Right lobe of liver (tissue), 6 donors: Measurements from ENCODE around the gene RUNX2. TPM values are rescaled to one million over a fixed set of nuclear protein-coding genes. Genes with fewer than 3 reads are reported as not detected.
A peak's percentile ranks its signal among the peaks of the same experiment; 100 is the strongest.

Source experiments
- ATAC-seq, 4 donors: fragments of 200-7000 bp; cut with Tn5 transposase; one replicate each; pipeline ENCODE4 v1.9.1; 2020; ENCODE audit warnings: mild to moderate bottlenecking in 4 of 4, moderate library complexity in 4 of 4
- DNase-seq, 3 donors: peaks; one replicate each; pipeline ENCODE4 v3.0.0-alpha.2; 2020
- H3K27ac ChIP-seq, 3 donors: fragments of 200-600 bp; one replicate each; pipeline ENCODE4 v1.8.0; 2022
- H3K27me3 ChIP-seq, 2 donors: fragments of 200-600 bp; one replicate each; pipeline ENCODE4 v1.8.0; 2022
- H3K36me3 ChIP-seq, 4 donors: fragments of 200-600 bp; sonication (generic) in 1 of 4; one replicate each; pipeline versions ENCODE4 v1.5.1 to v1.8.0; 2017 to 2022; ENCODE audit warnings: control low read depth in 1 of 4
- H3K4me1 ChIP-seq, 4 donors: fragments of 200-600 bp; sonication (generic) in 1 of 4; one replicate each; pipeline versions ENCODE4 v1.5.1 to v1.8.0; 2017 to 2022; ENCODE audit warnings: control low read depth in 1 of 4
- H3K4me3 ChIP-seq, 3 donors: fragments of 200-600 bp; one replicate each; pipeline ENCODE4 v1.8.0; 2022
- H3K9me3 ChIP-seq, 4 donors: fragments of 200-600 bp; sonication (generic) in 1 of 4; one replicate each; pipeline versions ENCODE4 v1.5.1 to v1.8.0; 2017 to 2022; ENCODE audit warnings: control low read depth in 1 of 4
- POLR2A ChIP-seq: fragments of 450-650 bp; IDR thresholded peaks from one replicate; pipeline ENCODE4 v1.6.1; 2017; ENCODE audit warnings: antibody characterized with exemption, mild to moderate bottlenecking
- WGBS: methylation state at CpG from one replicate; pipeline ENCODE4 v1.1.6; 2018; ENCODE audit warnings: low coverage, low lambda C conversion rate; ENCODE audit not compliant: insufficient coverage; ENCODE audit errors: missing lambda C conversion rate; 5-methylcytosine and 5-hydroxymethylcytosine counted together
- intact Hi-C, 2 donors: fragments of 100-400 bp; cut with DNase I; formaldehyde crosslinking; loops; one replicate each; pipeline versions ENCODE4 v1.11.2 to v1.14.1; 2022
- total RNA-seq, 6 experiments: library from RNA; depleted of rRNA in 2 of 6; stranded (reverse); fragments of >200 nt in 2 of 6; fragmentation: NEBNext Ultra II Directional in 3 of 6; extraction: Animal tissue kit (Norgen Biotek cat#: 25700) in 3 of 6; gene quantifications; one replicate each; pipeline versions ENCODE4 v1.1.0 to v1.2.4, GENCODE V29; 2016 to 2023
- TF ChIP-seq, protein P1 (sequence below), 4 donors: fragments of 200-600 bp in 3 of 4; fragments of 450-650 bp in 1 of 4; IDR thresholded peaks; one replicate each; pipeline versions ENCODE4 v1.5.1 to v1.8.0; 2016 to 2022; ENCODE audit warnings: antibody characterized with exemption in 4 of 4, mild to moderate bottlenecking in 2 of 4
- donor health status: DM: no; HTN: yes; CAD: no.
- donor health status: DM: no; HTN: no; CAD: no.
- donor health status: DM: no; HTN: no; CAD: no.
- donor health status: DM: no; HTN: yes; CAD: no.
- donor health status: DM: no; HTN: yes; CAD: no.

The RUNX2 gene
- total RNA-seq, 6 experiments from 2014 or later: 0.15 to 0.80 (median 0.43) TPM

GRCh38 chr6:45445749-45446549 lies 117.8 kb downstream of the RUNX2 start:
- Histone ChIP-seq H3K9me3 (no peaks in the 10 kb centered on the region), H3K27me3 (no peaks in the 10 kb centered on the region), H3K27ac (peak overlapping the region in 2 of 3 donors; percentile 19 to 49), H3K36me3 (no peaks in the 10 kb centered on the region), H3K4me1 (peaks cover 3 to 13% (median 6%) of the 10 kb centered on the region in 4 donors), H3K4me3 (no peak overlapping the region)
- peak; percentile 52 to 74 (median 55) for DNase-seq
- WGBS: 7% methylated on average over 9 of the region's 9 CpGs
- ATAC-seq: peak; percentile 91 to 97 (median 96)
- intact Hi-C loops: no loop called here
- TF ChIP-seq, protein P1, sequence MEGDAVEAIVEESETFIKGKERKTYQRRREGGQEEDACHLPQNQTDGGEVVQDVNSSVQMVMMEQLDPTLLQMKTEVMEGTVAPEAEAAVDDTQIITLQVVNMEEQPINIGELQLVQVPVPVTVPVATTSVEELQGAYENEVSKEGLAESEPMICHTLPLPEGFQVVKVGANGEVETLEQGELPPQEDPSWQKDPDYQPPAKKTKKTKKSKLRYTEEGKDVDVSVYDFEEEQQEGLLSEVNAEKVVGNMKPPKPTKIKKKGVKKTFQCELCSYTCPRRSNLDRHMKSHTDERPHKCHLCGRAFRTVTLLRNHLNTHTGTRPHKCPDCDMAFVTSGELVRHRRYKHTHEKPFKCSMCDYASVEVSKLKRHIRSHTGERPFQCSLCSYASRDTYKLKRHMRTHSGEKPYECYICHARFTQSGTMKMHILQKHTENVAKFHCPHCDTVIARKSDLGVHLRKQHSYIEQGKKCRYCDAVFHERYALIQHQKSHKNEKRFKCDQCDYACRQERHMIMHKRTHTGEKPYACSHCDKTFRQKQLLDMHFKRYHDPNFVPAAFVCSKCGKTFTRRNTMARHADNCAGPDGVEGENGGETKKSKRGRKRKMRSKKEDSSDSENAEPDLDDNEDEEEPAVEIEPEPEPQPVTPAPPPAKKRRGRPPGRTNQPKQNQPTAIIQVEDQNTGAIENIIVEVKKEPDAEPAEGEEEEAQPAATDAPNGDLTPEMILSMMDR (IDR thresholded peaks at IDR 0.05): no peak
- TF ChIP-seq POLR2A: peak; percentile 43

DNA sequence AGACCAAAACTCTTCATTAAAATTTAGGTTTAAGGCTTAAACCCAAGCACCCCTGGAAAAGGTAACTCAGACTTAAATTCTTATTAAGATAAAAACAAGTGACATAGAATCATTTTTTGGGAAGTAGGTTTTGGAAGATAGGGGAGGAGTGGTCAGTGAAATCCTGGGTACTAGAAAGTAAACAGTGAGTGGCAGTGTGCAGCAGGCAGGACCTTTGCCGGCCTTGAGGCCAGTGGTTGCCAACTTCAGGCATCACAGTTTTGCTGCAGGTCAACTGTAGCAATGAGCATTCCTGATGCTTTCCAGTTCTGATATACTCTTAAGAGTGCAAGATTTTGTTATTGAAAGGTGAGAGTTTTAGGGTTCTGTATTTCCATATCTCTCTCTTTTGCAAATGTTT lies 118.9 kb downstream of the RUNX2 start:
- no peak overlapping the region for H3K27ac ChIP-seq
- H3K4me3 ChIP-seq: no peak overlapping the region
- ATAC-seq (no peak), DNase-seq (no peak)
- intact Hi-C loops: no loop called here
- no peaks in the 10 kb centered on the region for H3K36me3 ChIP-seq
- WGBS: 50% methylated on average over 1 of the region's 1 CpG
- TF ChIP-seq, protein P1 (IDR thresholded peaks at IDR 0.05): no peak
- TF ChIP-seq POLR2A: no peak
- no peaks in the 10 kb centered on the region for H3K9me3 ChIP-seq
- H3K27me3 ChIP-seq: no peaks in the 10 kb centered on the region
- peaks cover 3 to 13% (median 6%) of the 10 kb centered on the region in 4 donors for H3K4me1 ChIP-seq

- DNase-seq (no peak), ATAC-seq (no peak)
- Histone ChIP-seq H3K27me3 (no peaks in the 10 kb centered on the region), H3K27ac (no peak overlapping the region), H3K4me3 (no peak overlapping the region), H3K4me1 (peaks cover 3 to 13% (median 6%) of the 10 kb centered on the region in 4 donors), H3K9me3 (no peaks in the 10 kb centered on the region), H3K36me3 (no peaks in the 10 kb centered on the region)
- TF ChIP-seq POLR2A: no peak
- TF ChIP-seq, protein P1 (IDR thresholded peaks at IDR 0.05): no peak
- intact Hi-C loops: no loop called here
- 74% methylated on average over 2 of the region's 2 CpGs for WGBS
These were observed 119.6 kb downstream of the RUNX2 start for GRCh38 chr6:45447716-45448115.

- no peak for ATAC-seq
- TF ChIP-seq POLR2A: no peak
- TF ChIP-seq, protein P1 (IDR thresholded peaks at IDR 0.05): no peak
- WGBS: 87% methylated on average over 5 of the region's 8 CpGs
- peak overlapping the region in 1 of 3 donors; percentile 14 for H3K27ac ChIP-seq
- peaks cover 3 to 13% (median 6%) of the 10 kb centered on the region in 4 donors for H3K4me1 ChIP-seq
- no peaks in the 10 kb centered on the region for H3K9me3 ChIP-seq
- no peaks in the 10 kb centered on the region for H3K27me3 ChIP-seq
- intact Hi-C loops: no loop called here
- no peak for DNase-seq
- H3K36me3 ChIP-seq: no peaks in the 10 kb centered on the region
- no peak overlapping the region for H3K4me3 ChIP-seq
These were observed 120.6 kb downstream of the RUNX2 start for GRCh38 chr6:45448417-45449389.
